BLaER1 treated with 17β-estradiol and CSF1 and Interleukin-3, amounts not matched to agents 10 nM and 100 nM (cell line): ENCODE results near the gene SPSB3.
A peak's percentile ranks its signal among the peaks of the same experiment; 100 is the strongest.

Experiments used
- H3K27ac ChIP-seq, 11 experiments: shearing (Covaris generic); formaldehyde crosslinking; 2 replicates each; pipeline ENCODE4 v1.8.1; 2022
- H3K27me3 ChIP-seq, 11 experiments: shearing (Covaris generic); formaldehyde crosslinking; 2 replicates each; pipeline ENCODE4 v1.8.1; 2022
- H3K36me3 ChIP-seq, 11 experiments: shearing (Covaris generic); formaldehyde crosslinking; 2 replicates each; pipeline ENCODE4 v1.8.1; 2022
- H3K4me1 ChIP-seq, 10 experiments: shearing (Covaris generic); formaldehyde crosslinking; 2 replicates each; pipeline ENCODE4 v1.8.1; 2022
- H3K4me2 ChIP-seq, 11 experiments: shearing (Covaris generic); formaldehyde crosslinking; 2 replicates each; pipeline ENCODE4 v1.8.1; 2022
- H3K4me3 ChIP-seq, 10 experiments: shearing (Covaris generic); formaldehyde crosslinking; 2 replicates each; pipeline ENCODE4 v1.8.1; 2022
- H3K9ac ChIP-seq, 11 experiments: shearing (Covaris generic); formaldehyde crosslinking; 2 replicates each; pipeline ENCODE4 v1.8.1; 2022
- H3K9me3 ChIP-seq, 11 experiments: shearing (Covaris generic); formaldehyde crosslinking; replicated peaks in 1 of 11; 2 replicates each; pipeline ENCODE4 v1.8.1; 2022
- H4K20me1 ChIP-seq, 11 experiments: shearing (Covaris generic); formaldehyde crosslinking; 2 replicates each; pipeline ENCODE4 v1.8.1; 2022
- Cebpa-rat ChIP-seq, 11 experiments: shearing (Covaris generic); IDR thresholded peaks; 2 replicates each; pipeline ENCODE4 v1.8.1; 2022

Gene SPSB3

DNA sequence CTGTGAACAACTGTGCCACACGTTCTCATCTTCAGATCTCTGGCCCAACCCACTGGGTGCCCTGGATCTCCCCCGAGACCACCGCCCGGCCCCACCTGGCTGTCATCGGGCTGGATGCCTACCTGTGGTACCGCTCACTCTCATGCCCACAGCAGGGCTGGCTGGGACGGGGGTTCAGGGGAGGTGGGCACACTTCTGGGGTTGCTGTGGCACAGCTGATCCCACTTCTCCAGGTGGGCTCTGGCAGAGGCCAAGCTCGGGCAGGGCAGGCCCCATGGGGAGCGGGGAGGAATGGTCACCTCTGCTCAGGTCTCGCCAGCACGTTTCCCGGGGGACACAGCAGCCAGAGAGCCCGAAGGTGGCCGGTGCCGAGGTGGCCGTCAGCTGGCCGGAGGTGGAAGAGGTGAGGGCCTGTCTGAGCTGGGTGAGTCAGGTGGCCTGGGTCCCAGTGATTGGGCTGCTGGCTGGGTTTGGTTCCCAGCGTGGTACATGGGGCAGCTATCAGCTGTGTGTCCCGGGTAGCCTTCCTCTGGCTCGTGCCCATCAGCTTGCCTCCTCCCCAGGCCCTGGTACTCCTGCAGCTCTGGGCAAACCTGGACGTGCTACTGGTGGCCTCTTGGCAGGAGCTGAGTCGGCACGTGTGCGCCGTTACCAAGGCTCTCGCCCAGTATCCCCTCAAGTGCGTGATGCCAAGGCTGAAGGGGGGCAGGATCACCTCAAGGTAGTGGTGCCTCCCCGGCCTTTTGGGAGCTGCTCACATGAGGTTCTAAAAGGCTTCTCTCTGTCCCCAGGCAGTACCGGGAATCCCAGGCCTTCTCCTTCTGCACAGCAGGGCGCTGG is 7.1 kb downstream of the SPSB3 start:
- peak overlapping the region; percentile 96 to 100 (median 99) for H3K4me2 ChIP-seq
- peak overlapping the region in 2 of 11 experiments; percentile 94; a peak in 4 of 22 replicates for H3K27ac ChIP-seq
- no peaks in the 10 kb centered on the region for H3K9me3 ChIP-seq
- peak overlapping the region; percentile 92 to 98 (median 96); a peak in 21 of 22 replicates for H3K9ac ChIP-seq
- peaks cover 25 to 44% (median 34%) of the 10 kb centered on the region in 10 experiments for H3K4me1 ChIP-seq
- TF ChIP-seq Cebpa-rat (IDR thresholded peaks at IDR 0.05), result no peak
- H3K36me3 ChIP-seq, result peaks cover 41 to 63% (median 51%) of the 10 kb centered on the region in 11 experiments
- H3K4me3 ChIP-seq, result peak overlapping the region in 6 of 10 experiments; percentile 82 to 97 (median 92); a peak in 7 of 20 replicates
- peaks cover 63 to 88% (median 72%) of the 10 kb centered on the region in 11 experiments for H4K20me1 ChIP-seq
- no peaks in the 10 kb centered on the region for H3K27me3 ChIP-seq

DNA sequence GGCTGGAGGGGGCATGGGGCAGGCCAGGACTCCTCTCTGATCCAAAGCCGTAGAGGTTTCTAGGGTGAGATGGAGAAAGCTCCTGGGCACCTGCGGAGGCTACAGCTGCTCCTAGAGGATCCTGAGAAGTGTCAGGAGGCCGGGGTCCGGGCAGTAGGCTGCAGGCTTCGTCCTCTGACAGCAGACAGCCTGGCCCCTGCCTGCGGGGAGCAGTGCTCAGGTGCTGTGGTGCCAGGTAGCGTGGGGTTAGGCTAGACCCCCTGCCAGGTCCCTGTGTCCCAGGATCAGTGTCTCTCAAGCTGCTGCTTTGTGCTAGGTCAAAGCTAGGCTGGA is 8.0 kb downstream of the SPSB3 start:
- Histone ChIP-seq H3K27me3 (no peaks in the 10 kb centered on the region), H3K36me3 (peaks cover 34 to 63% (median 51%) of the 10 kb centered on the region in 11 experiments), H3K9me3 (no peaks in the 10 kb centered on the region), H3K4me2 (peak overlapping the region; percentile 96 to 100 (median 99)), H3K27ac (peak overlapping the region in 10 of 11 experiments; percentile 12 to 96 (median 94); a peak in 18 of 22 replicates), H3K9ac (peak overlapping the region; percentile 92 to 98 (median 96)), H4K20me1 (peaks cover 58 to 88% (median 72%) of the 10 kb centered on the region in 11 experiments), H3K4me1 (peaks cover 28 to 48% (median 35%) of the 10 kb centered on the region in 10 experiments), H3K4me3 (peak overlapping the region; percentile 82 to 97 (median 94))
- no peak for TF ChIP-seq Cebpa-rat (IDR thresholded peaks at IDR 0.05)

DNA sequence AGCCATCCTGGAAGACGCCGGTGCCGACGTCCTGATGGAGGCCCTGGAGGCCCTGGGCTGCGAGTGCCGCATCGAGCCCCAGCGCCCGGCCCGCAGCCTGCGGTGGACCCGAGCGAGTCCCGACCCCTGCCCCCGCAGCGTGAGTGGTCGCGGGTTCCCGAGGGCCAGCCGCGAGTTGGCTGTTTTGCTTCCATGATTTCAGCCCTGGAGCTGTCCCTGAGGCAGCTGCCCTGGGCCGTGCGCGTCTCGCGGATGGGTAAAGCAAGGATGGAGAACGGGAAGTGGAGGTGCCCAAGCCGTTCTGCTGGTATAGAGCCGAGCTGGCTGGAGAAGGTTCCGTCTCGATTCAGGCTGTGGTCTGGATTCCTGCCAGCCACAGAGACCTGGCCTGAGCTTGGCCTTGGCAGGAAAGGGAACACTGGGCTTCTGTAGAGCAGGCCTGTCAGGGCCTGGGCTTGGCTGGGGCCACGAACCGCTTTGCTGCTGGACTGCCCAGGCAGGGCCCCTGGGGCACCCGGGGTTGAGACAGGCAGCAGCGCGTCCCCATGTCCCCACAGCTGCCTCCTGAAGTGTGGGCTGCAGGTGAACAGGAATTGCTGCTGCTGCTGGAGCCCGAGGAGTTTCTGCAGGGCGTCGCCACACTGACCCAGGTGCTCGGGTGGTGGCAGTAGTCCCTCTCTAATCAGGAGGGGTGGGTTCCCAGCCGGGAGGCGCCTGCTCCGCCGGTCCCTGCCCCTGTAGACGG is 8.5 kb downstream of the SPSB3 start:
- peaks cover 58 to 88% (median 69%) of the 10 kb centered on the region in 11 experiments for H4K20me1 ChIP-seq
- no peak for TF ChIP-seq Cebpa-rat (IDR thresholded peaks at IDR 0.05)
- H3K27ac ChIP-seq, result peak overlapping the region; percentile 46 to 96 (median 94)

DNA sequence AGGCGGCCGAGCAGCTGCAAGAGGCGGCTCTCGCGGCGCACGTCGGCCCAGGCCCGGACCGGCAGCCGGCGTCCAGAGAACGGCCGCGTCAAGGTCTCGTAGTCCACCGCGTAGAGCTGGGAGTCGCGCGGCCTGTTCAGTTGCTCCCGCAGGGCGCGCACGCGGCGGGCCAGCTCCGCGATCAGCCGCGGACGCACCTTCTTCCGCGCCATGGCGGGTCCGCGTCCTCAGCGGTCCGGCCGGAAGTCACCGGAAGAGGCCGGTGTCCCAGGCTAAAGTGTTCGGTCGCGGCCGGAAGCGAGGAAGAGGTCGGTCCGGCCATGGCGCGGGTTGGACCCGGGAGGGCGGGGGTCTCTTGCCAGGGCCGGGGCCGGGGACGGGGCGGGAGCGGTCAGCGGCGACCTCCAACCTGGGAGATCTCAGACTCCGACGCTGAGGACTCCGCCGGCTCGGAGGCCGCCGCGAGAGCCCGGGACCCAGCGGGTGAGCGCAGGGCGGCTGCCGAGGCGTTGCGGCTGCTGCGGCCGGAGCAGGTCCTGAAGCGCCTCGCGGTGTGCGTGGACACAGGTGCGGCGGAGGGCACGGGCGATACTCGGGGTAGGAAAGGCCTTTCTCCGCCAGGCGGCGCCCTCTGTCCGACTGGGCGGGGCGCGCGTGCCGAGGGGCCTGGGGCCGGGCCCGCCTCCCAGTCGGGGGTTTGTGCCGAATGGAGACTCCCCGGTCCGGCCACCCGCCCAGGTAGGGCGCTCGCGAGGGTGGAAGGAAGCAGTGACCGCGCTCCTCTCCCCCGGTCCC is 9.3 kb downstream of the SPSB3 start, which contains the start of gene MRPS34:
Gene MRPS34 (minus strand): TSS at position 227 of the 795 bp plus-strand sequence. CDS start 15 bp downstream, at position 212.
- Histone ChIP-seq H4K20me1 (peaks cover 51 to 88% (median 69%) of the 10 kb centered on the region in 11 experiments; a peak in 21 of 22 replicates), H3K36me3 (peaks cover 40 to 63% (median 57%) of the 10 kb centered on the region in 11 experiments), H3K4me1 (peaks cover 28 to 48% (median 34%) of the 10 kb centered on the region in 10 experiments), H3K4me3 (peak within 1 kb of the TSS; percentile 82 to 97 (median 94)), H3K27ac (peak within 1 kb of the TSS; percentile 90 to 96 (median 94)), H3K4me2 (peak within 1 kb of the TSS; percentile 96 to 100 (median 99)), H3K27me3 (no peaks in the 10 kb centered on the region), H3K9ac (peak within 1 kb of the TSS; percentile 92 to 98 (median 96)), H3K9me3 (no peaks in the 10 kb centered on the region)
- no peak for TF ChIP-seq Cebpa-rat (IDR thresholded peaks at IDR 0.05)

More for the DNA sequence above, 8.5 kb downstream of the SPSB3 start:
- Histone ChIP-seq H3K27me3 (no peaks in the 10 kb centered on the region), H3K4me1 (peaks cover 28 to 48% (median 34%) of the 10 kb centered on the region in 10 experiments), H3K9me3 (no peaks in the 10 kb centered on the region), H3K4me3 (peak overlapping the region; percentile 82 to 97 (median 94)), H3K9ac (peak overlapping the region; percentile 92 to 98 (median 96)), H3K4me2 (peak overlapping the region; percentile 96 to 100 (median 99)), H3K36me3 (peaks cover 34 to 63% (median 52%) of the 10 kb centered on the region in 11 experiments)

DNA sequence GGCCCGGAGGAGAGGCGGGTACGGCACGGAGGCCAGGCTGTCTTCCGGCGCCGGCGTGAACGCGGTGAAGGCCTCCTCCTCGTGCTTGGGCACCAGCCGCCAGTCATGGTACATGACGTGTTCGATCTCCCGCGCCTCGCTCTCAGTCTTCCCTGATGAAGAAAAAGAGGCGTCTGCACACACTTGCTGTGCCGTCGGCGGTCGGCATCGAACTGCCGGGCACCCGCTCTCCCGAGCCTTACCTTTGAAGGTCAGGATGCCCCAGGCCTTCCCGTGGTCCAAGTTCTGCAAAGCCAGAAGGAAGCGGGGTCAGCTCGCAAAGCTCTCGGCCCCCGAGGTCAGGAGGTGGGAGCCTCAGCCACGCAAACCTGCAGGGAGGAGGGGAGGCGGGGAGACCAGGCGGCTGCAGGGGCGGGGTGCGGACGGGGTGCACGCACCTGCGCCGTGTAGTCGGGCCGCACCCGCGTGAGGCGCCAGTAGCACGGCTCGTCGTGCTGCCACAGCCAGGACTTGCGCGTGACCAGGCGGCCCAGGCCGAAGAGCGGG is 9.9 kb downstream of the SPSB3 start, which contains the start of gene EME2:
Gene EME2 (plus strand): TSS at position 449 of the 546 bp plus-strand sequence. CDS start 418 bp downstream, outside the sequence.
- TF ChIP-seq Cebpa-rat (IDR thresholded peaks at IDR 0.05), result no peak
- Histone ChIP-seq H4K20me1 (peaks cover 44 to 88% (median 63%) of the 10 kb centered on the region in 11 experiments; a peak in 21 of 22 replicates), H3K4me2 (peak within 1 kb of the TSS; percentile 96 to 100 (median 99)), H3K36me3 (peaks cover 40 to 63% (median 58%) of the 10 kb centered on the region in 11 experiments), H3K27me3 (no peaks in the 10 kb centered on the region), H3K27ac (peak within 1 kb of the TSS; percentile 90 to 96 (median 94)), H3K4me1 (peaks cover 28 to 47% (median 34%) of the 10 kb centered on the region in 10 experiments), H3K9me3 (no peaks in the 10 kb centered on the region), H3K4me3 (peak within 1 kb of the TSS; percentile 82 to 97 (median 94)), H3K9ac (peak within 1 kb of the TSS; percentile 92 to 98 (median 96))

DNA sequence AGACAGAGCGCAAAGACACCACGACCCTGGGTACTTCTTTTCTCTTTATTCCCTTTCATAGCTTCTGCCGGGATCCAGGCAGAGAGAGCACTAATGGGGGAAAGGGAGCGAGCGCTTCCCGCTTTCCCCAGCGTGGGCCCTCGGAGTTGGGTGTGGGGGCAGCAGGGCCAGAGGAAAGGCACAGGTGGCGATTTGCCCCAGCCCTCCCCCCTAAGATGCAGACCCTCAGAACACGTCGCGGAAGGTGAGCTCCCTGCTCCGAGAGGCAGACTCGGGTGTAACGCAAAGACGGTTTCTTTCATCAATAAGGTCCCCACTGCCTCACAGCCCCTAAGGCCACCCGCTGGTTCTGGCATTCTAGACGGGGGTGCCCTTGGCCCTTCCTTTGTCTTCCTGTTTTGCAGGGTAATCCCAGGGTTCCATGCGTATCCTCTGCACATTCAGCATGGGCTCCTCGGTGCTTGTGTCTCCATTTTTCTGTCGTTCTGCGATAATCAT is 10.5 kb downstream of the SPSB3 start:
- no peaks in the 10 kb centered on the region for H3K9me3 ChIP-seq
- peak overlapping the region; percentile 95 to 100 (median 99) for H3K4me2 ChIP-seq
- H3K27me3 ChIP-seq, result no peaks in the 10 kb centered on the region
- TF ChIP-seq Cebpa-rat (IDR thresholded peaks at IDR 0.05), result no peak
- H3K9ac ChIP-seq, result peak overlapping the region; percentile 92 to 98 (median 96)
- H3K36me3 ChIP-seq, result peaks cover 40 to 63% (median 58%) of the 10 kb centered on the region in 11 experiments; a peak in 21 of 22 replicates
- peak overlapping the region; percentile 82 to 97 (median 94) for H3K4me3 ChIP-seq
- peak overlapping the region; percentile 28 to 96 (median 94); a peak in 20 of 22 replicates for H3K27ac ChIP-seq
- H3K4me1 ChIP-seq, result peaks cover 28 to 42% (median 34%) of the 10 kb centered on the region in 10 experiments
- H4K20me1 ChIP-seq, result peaks cover 39 to 85% (median 58%) of the 10 kb centered on the region in 11 experiments; a peak in 21 of 22 replicates

DNA sequence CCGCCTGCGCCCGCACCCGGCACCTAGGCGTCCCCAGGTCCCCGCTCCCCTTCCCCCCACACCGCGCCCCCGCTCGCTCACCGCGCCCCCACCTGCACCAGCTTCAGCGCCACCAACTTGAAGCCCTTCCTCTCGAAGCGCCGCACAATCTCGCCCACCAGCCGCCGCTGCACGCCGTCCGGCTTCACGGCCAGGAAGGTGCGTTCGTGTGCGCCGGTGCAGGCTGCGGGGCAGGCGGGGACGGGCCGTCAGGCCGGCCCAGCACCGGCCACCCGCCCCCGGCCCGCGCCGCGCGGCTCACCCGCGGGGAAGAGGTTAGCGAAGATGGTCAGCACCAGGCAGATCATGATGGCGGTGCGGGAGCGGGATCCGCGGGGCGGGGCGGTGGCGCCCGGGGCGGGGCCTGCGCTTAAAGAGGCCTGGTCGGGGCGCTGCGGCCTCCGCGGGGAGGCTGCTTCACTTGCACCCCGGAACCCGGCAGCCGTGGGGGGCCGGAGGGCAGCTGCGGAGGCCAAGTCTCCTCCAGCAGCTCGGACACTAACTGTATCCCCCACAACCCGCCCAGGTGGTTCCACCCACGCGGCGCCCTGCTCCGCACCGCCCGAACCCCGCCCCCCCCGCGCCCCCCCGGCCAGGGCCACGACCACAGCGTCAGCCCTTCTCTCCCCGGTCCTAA is 11.0 kb downstream of the SPSB3 start, which contains the start of gene NME3:
Gene NME3 (minus strand): TSS at position 356 of the 676 bp plus-strand sequence. CDS start 9 bp downstream, at position 347.
- peak within 1 kb of the TSS; percentile 35 to 96 (median 94); a peak in 21 of 22 replicates for H3K27ac ChIP-seq
- TF ChIP-seq Cebpa-rat (IDR thresholded peaks at IDR 0.05), result no peak
- H3K27me3 ChIP-seq, result no peaks in the 10 kb centered on the region
- H4K20me1 ChIP-seq, result peaks cover 33 to 82% (median 53%) of the 10 kb centered on the region in 11 experiments; a peak in 21 of 22 replicates
- H3K9ac ChIP-seq, result peak within 1 kb of the TSS; percentile 92 to 98 (median 96)
- H3K4me1 ChIP-seq, result peaks cover 28 to 38% (median 33%) of the 10 kb centered on the region in 10 experiments
- peak within 1 kb of the TSS; percentile 95 to 100 (median 99) for H3K4me2 ChIP-seq
- H3K36me3 ChIP-seq, result peaks cover 37 to 63% (median 56%) of the 10 kb centered on the region in 11 experiments; a peak in 21 of 22 replicates
- peak within 1 kb of the TSS; percentile 82 to 97 (median 94) for H3K4me3 ChIP-seq
- H3K9me3 ChIP-seq, result no peaks in the 10 kb centered on the region
